Endothelial cell of umbilical vein (primary cell): ENCODE results near the gene GRIK3. TPM values are rescaled to one million over a fixed set of nuclear protein-coding genes. Genes with fewer than 3 reads are reported as not detected.

ENCODE experiments used
- BruUV-seq: library from RNA; stranded (reverse); fragments of 400-500 nt; replicated peaks from 2 replicates; lab custom pipeline; 2021; lab: Mats Ljungman, UMichigan
- CTCF ChIA-PET: fragments of 300-600, 350-600 bp; sonication (Branson Sonifier 250); formaldehyde crosslinking; loops from one replicate; lab custom pipeline; 2021; ENCODE audit warnings: antibody characterized with exemption, inconsistent platforms; lab: Charles Lee
- POLR2A ChIA-PET: fragments of 300-600, 350-600 bp; sonication (Branson Sonifier 250); formaldehyde crosslinking; loops from one replicate; lab custom pipeline; 2021; ENCODE audit warnings: antibody characterized with exemption, inconsistent platforms; lab: Charles Lee
- DNase-seq: peaks from one replicate; pipeline ENCODE4 v3.0.0-alpha.2; 2011; ENCODE audit warnings: low read depth, low spot score
- FAIRE-seq: peaks from 2 replicates; lab custom pipeline; 2011; peaks lifted over from hg19 to GRCh38; lab: Jason Lieb, UNC
- H2AFZ ChIP-seq: 2 replicates; pipeline ENCODE4 v1.6.0; 2012; ENCODE audit warnings: low read depth, low read length, control low read depth, inconsistent platforms
- H3K27ac ChIP-seq: 2 replicates; pipeline ENCODE4 v1.5.1; 2011; ENCODE audit warnings: low read depth, mild to moderate bottlenecking, control low read depth, low read length, moderate library complexity; ENCODE audit not compliant: insufficient read depth
- H3K27me3 ChIP-seq, 2 experiments: 2 replicates each; pipeline versions ENCODE4 v1.6.0 to v1.6.1; 2011; ENCODE audit warnings: low read length in 2 of 2, mixed read lengths in 1 of 2; ENCODE audit not compliant: control insufficient read depth in 2 of 2, insufficient read depth in 2 of 2
- H3K36me3 ChIP-seq, 2 experiments: 2 replicates in 1 of 2; 3 replicates in 1 of 2; pipeline ENCODE4 v1.5.1; 2011; ENCODE audit warnings: low read length in 2 of 2, mild to moderate bottlenecking in 1 of 2, moderate library complexity in 1 of 2; ENCODE audit not compliant: control insufficient read depth in 2 of 2, insufficient read depth in 2 of 2; ENCODE audit errors: extremely low read depth in 1 of 2
- H3K4me1 ChIP-seq: 3 replicates; pipeline ENCODE4 v1.5.1; 2011; ENCODE audit warnings: mild to moderate bottlenecking, low read length; ENCODE audit not compliant: control insufficient read depth, insufficient read depth; ENCODE audit errors: extremely low read depth
- H3K4me2 ChIP-seq: 2 replicates; pipeline ENCODE4 v1.6.1; 2011; ENCODE audit warnings: low read length, control low read depth, mixed read lengths; ENCODE audit not compliant: insufficient read depth
- H3K4me3 ChIP-seq, 3 experiments: fragments of 200-600 bp in 1 of 3; sonication (generic), shearing (Covaris generic) in 1 of 3; replicated peaks in 1 of 3; 2 replicates each; pipeline ENCODE4 v1.5.1; 2011 to 2016; ENCODE audit warnings: control low read depth in 3 of 3, low read length in 3 of 3, mild to moderate bottlenecking in 2 of 3, inconsistent platforms in 1 of 3, low read depth in 1 of 3, moderate library complexity in 1 of 3; ENCODE audit not compliant: insufficient read depth in 1 of 3
- H3K79me2 ChIP-seq: 2 replicates; pipeline ENCODE4 v1.6.0; 2012; ENCODE audit warnings: low read length, inconsistent platforms; ENCODE audit not compliant: control insufficient read depth, insufficient read depth
- H3K9ac ChIP-seq: replicated peaks from 2 replicates; pipeline ENCODE3; 2011; ENCODE audit warnings: low read length, control low read depth; ENCODE audit not compliant: insufficient read depth; ENCODE audit errors: extremely low read depth
- H3K9me1 ChIP-seq: replicated peaks from 3 replicates; pipeline ENCODE4 v1.6.0; 2011; ENCODE audit warnings: mild to moderate bottlenecking, low read length; ENCODE audit not compliant: control insufficient read depth, insufficient read depth; ENCODE audit errors: extremely low read depth
- H3K9me3 ChIP-seq: replicated peaks from 2 replicates; pipeline ENCODE4 v1.5.1; 2012; ENCODE audit warnings: low read length, inconsistent platforms; ENCODE audit not compliant: control insufficient read depth, insufficient read depth
- H4K20me1 ChIP-seq: replicated peaks from 2 replicates; pipeline ENCODE3; 2011; ENCODE audit warnings: mild to moderate bottlenecking, low read length; ENCODE audit not compliant: control insufficient read depth, insufficient read depth; ENCODE audit errors: extremely low read depth
- CTCF ChIP-seq, 2 donors: IDR thresholded peaks; 1 replicate in 1 of 2; 2 replicates in 1 of 2; pipeline ENCODE4 v1.5.1; 2011; ENCODE audit warnings: low read length in 2 of 2, mild to moderate bottlenecking in 2 of 2, moderate library complexity in 2 of 2, control low read depth in 1 of 2, inconsistent platforms in 1 of 2, low read depth in 1 of 2; ENCODE audit not compliant: insufficient read depth in 1 of 2; ENCODE audit errors: extremely low read depth in 1 of 2
- EZH2 ChIP-seq: IDR thresholded peaks from 2 replicates; pipeline ENCODE4 v1.6.1; 2012; ENCODE audit warnings: borderline replicate concordance, low read depth, mild to moderate bottlenecking, moderate library complexity, low read length, inconsistent platforms; ENCODE audit not compliant: severe bottlenecking
- GATA2 ChIP-seq: IDR thresholded peaks from 2 replicates; pipeline ENCODE4 v1.7.0; 2011; ENCODE audit warnings: low read depth, mild to moderate bottlenecking, moderate library complexity, mixed read lengths, low read length; ENCODE audit not compliant: insufficient read length, insufficient read depth
- MAX ChIP-seq: IDR thresholded peaks from 2 replicates; pipeline ENCODE4 v1.6.1; 2011; ENCODE audit not compliant: insufficient read depth, insufficient read length
- MYC ChIP-seq: IDR thresholded peaks from one replicate; pipeline ENCODE4 v1.6.1; 2011; ENCODE audit warnings: mild to moderate bottlenecking, low read depth, low read length
- POLR2A ChIP-seq: IDR thresholded peaks from 2 replicates; pipeline ENCODE4 v1.6.1; 2012; ENCODE audit warnings: low read depth, mild to moderate bottlenecking, control low read depth, low read length
- POLR2AphosphoS5 ChIP-seq: IDR thresholded peaks from 2 replicates; pipeline ENCODE4 v1.6.1; 2012; ENCODE audit warnings: low read depth, mild to moderate bottlenecking, control low read depth, low read length, moderate library complexity; ENCODE audit not compliant: insufficient read depth
- dilution Hi-C: fragments of 300-500 bp; cut with MboI; formaldehyde crosslinking; loops from one replicate; pipeline ENCODE4 v1.15.0; 2019; ENCODE audit warnings: low sequenced_read_pairs; ENCODE audit not compliant: extremely low pct_ligation_motif_present
- intact Hi-C: fragments of 100-400 bp; cut with micrococcal nuclease; formaldehyde crosslinking; loops from one replicate; pipeline ENCODE4 v1.10.0; 2022
- polyA plus RNA-seq, 4 experiments: library from polyadenylated mRNA; depleted of rRNA in 3 of 4; stranded (reverse) in 3 of 4; unstranded in 1 of 4; fragments of >200 nt; gene quantifications; 2 replicates each; pipeline versions ENCODE4 v1.2.1 to v1.2.3, GENCODE V29; 2011 to 2012; ENCODE audit warnings: missing spikeins in 1 of 4
- total RNA-seq: library from RNA; stranded (reverse); gene quantifications from 2 replicates; pipeline ENCODE4 v1.2.3, GENCODE V29; 2021

The GRIK3 gene
- total and polyA plus RNA-seq, 2 donors (not counting 3 experiments of a cell fraction or from before 2014, with no cell fraction given): not detected

- Histone ChIP-seq H3K27me3 (no peaks in the 10 kb centered on the region), H2AFZ (no peak overlapping the region), H3K36me3 (no peaks in the 10 kb centered on the region), H3K9me1 (no peaks in the 10 kb centered on the region), H4K20me1 (no peaks in the 10 kb centered on the region), H3K9ac (no peak overlapping the region), H3K9me3 (no peaks in the 10 kb centered on the region), H3K4me2 (no peak overlapping the region), H3K4me3 (no peak overlapping the region), H3K4me1 (no peaks in the 10 kb centered on the region), H3K27ac (no peak overlapping the region), H3K79me2 (no peaks in the 10 kb centered on the region)
- dilution Hi-C loops (no loop called here), intact Hi-C loops (loop anchor here (10.0 kb wide), 1 partner anchor 155 kb away; no protein-coding TSS in a partner anchor)
- CTCF ChIA-PET: no interaction called here
- FAIRE-seq: no peak
- DNase-seq: no peak
- TF ChIP-seq POLR2A: no peak
- no peak for TF ChIP-seq CTCF (IDR thresholded peaks at IDR 0.05; ENCODE audit: extremely low read depth in 1 of 2, insufficient read depth in 1 of 2, low read depth in 1 of 2, low read length in 2 of 2)
- no peak for TF ChIP-seq POLR2AphosphoS5
- no peak for TF ChIP-seq MAX
- TF ChIP-seq MYC: no peak
- no peak for TF ChIP-seq GATA2
- no peak for TF ChIP-seq EZH2
- no TSS peak for BruUV-seq
- POLR2A ChIA-PET: no interaction called here
These were observed 174.4 kb downstream of the GRIK3 start for GRCh38 chr1:36859926-36860325.
